WTC11 (cell line): ENCODE measurements around the gene PRKN.

Experiments
- ATF1 ChIP-seq: sonication (generic); formaldehyde crosslinking; IDR thresholded peaks from 2 replicates; pipeline ENCODE4 v1.8.1; 2023; ENCODE audit warnings: mild to moderate bottlenecking, moderate library complexity, missing genetic modification reagents
- CREM ChIP-seq: sonication (generic); formaldehyde crosslinking; IDR thresholded peaks from 2 replicates; pipeline ENCODE4 v1.8.1; 2022; ENCODE audit warnings: mild to moderate bottlenecking, missing genetic modification reagents, moderate library complexity
- MYBL2 ChIP-seq: sonication (generic); formaldehyde crosslinking; IDR thresholded peaks from 2 replicates; pipeline ENCODE4 v1.8.1; 2023; ENCODE audit warnings: mild to moderate bottlenecking, moderate library complexity, missing genetic modification reagents
- SOX15 ChIP-seq: fragments of 250-450 bp; sonication (Bioruptor Pico); IDR thresholded peaks from 2 replicates; pipeline ENCODE4 v1.9.0; 2021; ENCODE audit warnings: mild to moderate bottlenecking
- SP1 ChIP-seq: sonication (generic); formaldehyde crosslinking; conservative IDR thresholded peaks from 2 replicates; pipeline ENCODE4 v1.8.1; 2022; ENCODE audit warnings: missing genetic modification reagents
- TEAD4 ChIP-seq: sonication (generic); formaldehyde crosslinking; IDR thresholded peaks from 2 replicates; pipeline ENCODE4 v1.8.0; 2022; ENCODE audit warnings: mild to moderate bottlenecking, missing genetic modification reagents
- TF ChIP-seq, protein P1 (sequence below): sonication (generic); formaldehyde crosslinking; IDR thresholded peaks from 2 replicates; pipeline ENCODE4 v1.8.1; 2022; ENCODE audit warnings: low read depth, missing genetic modification reagents, borderline replicate concordance
- TF ChIP-seq, protein P2 (sequence below): sonication (generic); formaldehyde crosslinking; conservative IDR thresholded peaks from 2 replicates; pipeline ENCODE4 v1.8.1; 2022; ENCODE audit warnings: mild to moderate bottlenecking, missing genetic modification reagents
- TF ChIP-seq, protein P3 (sequence below): fragments of 200-600 bp; IDR thresholded peaks from 2 replicates; pipeline ENCODE4 v1.8.0; 2022; ENCODE audit warnings: antibody characterized with exemption
- TF ChIP-seq, protein P4 (sequence below): sonication (generic); formaldehyde crosslinking; IDR thresholded peaks from 2 replicates; pipeline ENCODE4 v1.8.1; 2023; ENCODE audit warnings: mild to moderate bottlenecking, missing genetic modification reagents, moderate library complexity
- TF ChIP-seq, protein P5 (sequence below): sonication (generic); formaldehyde crosslinking; IDR thresholded peaks from 2 replicates; pipeline ENCODE4 v1.8.1; 2022; ENCODE audit warnings: low read depth, mild to moderate bottlenecking, moderate library complexity, missing genetic modification reagents, borderline replicate concordance
- TF ChIP-seq, protein P6 (sequence below): sonication (generic); formaldehyde crosslinking; IDR thresholded peaks from 2 replicates; pipeline ENCODE4 v1.8.1; 2023; ENCODE audit warnings: mild to moderate bottlenecking, missing genetic modification reagents
- TF ChIP-seq, protein P7 (sequence below): sonication (generic); formaldehyde crosslinking; IDR thresholded peaks from 2 replicates; pipeline ENCODE4 v1.8.1; 2023; ENCODE audit warnings: mild to moderate bottlenecking, missing genetic modification reagents, borderline replicate concordance

DNA sequence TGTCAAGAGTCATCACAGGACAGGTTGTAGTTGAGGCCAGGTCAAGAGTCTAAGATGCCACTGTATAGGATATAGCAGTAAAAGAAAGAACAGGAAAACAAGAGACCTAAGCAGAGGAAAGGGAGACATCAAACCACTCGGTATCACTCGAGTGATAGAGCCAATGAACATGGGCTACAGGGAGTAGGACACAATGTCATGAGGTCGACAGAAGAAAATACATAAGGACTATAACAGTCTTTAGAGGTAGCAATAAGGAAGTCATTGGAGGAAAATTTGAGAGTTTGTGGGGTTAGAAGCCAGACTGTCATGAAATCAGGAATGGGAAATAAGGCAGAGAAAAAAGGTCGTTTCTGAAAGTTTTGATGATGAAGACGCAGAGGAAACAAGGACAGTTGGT lies 99.7 kb downstream of the PRKN start:
- TF ChIP-seq MYBL2 = no peak
- TF ChIP-seq, protein P1, sequence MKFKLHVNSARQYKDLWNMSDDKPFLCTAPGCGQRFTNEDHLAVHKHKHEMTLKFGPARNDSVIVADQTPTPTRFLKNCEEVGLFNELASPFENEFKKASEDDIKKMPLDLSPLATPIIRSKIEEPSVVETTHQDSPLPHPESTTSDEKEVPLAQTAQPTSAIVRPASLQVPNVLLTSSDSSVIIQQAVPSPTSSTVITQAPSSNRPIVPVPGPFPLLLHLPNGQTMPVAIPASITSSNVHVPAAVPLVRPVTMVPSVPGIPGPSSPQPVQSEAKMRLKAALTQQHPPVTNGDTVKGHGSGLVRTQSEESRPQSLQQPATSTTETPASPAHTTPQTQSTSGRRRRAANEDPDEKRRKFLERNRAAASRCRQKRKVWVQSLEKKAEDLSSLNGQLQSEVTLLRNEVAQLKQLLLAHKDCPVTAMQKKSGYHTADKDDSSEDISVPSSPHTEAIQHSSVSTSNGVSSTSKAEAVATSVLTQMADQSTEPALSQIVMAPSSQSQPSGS (CRISPR knock-in tag) = no peak
- TF ChIP-seq, protein P2, sequence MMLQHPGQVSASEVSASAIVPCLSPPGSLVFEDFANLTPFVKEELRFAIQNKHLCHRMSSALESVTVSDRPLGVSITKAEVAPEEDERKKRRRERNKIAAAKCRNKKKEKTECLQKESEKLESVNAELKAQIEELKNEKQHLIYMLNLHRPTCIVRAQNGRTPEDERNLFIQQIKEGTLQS (CRISPR knock-in tag) = no peak
- TF ChIP-seq SOX15 (CRISPR knock-in tag) = no peak
- TF ChIP-seq, protein P3, sequence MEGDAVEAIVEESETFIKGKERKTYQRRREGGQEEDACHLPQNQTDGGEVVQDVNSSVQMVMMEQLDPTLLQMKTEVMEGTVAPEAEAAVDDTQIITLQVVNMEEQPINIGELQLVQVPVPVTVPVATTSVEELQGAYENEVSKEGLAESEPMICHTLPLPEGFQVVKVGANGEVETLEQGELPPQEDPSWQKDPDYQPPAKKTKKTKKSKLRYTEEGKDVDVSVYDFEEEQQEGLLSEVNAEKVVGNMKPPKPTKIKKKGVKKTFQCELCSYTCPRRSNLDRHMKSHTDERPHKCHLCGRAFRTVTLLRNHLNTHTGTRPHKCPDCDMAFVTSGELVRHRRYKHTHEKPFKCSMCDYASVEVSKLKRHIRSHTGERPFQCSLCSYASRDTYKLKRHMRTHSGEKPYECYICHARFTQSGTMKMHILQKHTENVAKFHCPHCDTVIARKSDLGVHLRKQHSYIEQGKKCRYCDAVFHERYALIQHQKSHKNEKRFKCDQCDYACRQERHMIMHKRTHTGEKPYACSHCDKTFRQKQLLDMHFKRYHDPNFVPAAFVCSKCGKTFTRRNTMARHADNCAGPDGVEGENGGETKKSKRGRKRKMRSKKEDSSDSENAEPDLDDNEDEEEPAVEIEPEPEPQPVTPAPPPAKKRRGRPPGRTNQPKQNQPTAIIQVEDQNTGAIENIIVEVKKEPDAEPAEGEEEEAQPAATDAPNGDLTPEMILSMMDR = no peak
- no peak for TF ChIP-seq ATF1 (CRISPR knock-in tag)
- TF ChIP-seq, protein P4, sequence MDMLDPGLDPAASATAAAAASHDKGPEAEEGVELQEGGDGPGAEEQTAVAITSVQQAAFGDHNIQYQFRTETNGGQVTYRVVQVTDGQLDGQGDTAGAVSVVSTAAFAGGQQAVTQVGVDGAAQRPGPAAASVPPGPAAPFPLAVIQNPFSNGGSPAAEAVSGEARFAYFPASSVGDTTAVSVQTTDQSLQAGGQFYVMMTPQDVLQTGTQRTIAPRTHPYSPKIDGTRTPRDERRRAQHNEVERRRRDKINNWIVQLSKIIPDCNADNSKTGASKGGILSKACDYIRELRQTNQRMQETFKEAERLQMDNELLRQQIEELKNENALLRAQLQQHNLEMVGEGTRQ (CRISPR knock-in tag) = no peak
- TF ChIP-seq, protein P5, sequence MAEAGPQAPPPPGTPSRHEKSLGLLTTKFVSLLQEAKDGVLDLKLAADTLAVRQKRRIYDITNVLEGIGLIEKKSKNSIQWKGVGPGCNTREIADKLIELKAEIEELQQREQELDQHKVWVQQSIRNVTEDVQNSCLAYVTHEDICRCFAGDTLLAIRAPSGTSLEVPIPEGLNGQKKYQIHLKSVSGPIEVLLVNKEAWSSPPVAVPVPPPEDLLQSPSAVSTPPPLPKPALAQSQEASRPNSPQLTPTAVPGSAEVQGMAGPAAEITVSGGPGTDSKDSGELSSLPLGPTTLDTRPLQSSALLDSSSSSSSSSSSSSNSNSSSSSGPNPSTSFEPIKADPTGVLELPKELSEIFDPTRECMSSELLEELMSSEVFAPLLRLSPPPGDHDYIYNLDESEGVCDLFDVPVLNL (CRISPR knock-in tag) = no peak
- TF ChIP-seq, protein P6, sequence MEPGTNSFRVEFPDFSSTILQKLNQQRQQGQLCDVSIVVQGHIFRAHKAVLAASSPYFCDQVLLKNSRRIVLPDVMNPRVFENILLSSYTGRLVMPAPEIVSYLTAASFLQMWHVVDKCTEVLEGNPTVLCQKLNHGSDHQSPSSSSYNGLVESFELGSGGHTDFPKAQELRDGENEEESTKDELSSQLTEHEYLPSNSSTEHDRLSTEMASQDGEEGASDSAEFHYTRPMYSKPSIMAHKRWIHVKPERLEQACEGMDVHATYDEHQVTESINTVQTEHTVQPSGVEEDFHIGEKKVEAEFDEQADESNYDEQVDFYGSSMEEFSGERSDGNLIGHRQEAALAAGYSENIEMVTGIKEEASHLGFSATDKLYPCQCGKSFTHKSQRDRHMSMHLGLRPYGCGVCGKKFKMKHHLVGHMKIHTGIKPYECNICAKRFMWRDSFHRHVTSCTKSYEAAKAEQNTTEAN = no peak
- TF ChIP-seq, protein P7, sequence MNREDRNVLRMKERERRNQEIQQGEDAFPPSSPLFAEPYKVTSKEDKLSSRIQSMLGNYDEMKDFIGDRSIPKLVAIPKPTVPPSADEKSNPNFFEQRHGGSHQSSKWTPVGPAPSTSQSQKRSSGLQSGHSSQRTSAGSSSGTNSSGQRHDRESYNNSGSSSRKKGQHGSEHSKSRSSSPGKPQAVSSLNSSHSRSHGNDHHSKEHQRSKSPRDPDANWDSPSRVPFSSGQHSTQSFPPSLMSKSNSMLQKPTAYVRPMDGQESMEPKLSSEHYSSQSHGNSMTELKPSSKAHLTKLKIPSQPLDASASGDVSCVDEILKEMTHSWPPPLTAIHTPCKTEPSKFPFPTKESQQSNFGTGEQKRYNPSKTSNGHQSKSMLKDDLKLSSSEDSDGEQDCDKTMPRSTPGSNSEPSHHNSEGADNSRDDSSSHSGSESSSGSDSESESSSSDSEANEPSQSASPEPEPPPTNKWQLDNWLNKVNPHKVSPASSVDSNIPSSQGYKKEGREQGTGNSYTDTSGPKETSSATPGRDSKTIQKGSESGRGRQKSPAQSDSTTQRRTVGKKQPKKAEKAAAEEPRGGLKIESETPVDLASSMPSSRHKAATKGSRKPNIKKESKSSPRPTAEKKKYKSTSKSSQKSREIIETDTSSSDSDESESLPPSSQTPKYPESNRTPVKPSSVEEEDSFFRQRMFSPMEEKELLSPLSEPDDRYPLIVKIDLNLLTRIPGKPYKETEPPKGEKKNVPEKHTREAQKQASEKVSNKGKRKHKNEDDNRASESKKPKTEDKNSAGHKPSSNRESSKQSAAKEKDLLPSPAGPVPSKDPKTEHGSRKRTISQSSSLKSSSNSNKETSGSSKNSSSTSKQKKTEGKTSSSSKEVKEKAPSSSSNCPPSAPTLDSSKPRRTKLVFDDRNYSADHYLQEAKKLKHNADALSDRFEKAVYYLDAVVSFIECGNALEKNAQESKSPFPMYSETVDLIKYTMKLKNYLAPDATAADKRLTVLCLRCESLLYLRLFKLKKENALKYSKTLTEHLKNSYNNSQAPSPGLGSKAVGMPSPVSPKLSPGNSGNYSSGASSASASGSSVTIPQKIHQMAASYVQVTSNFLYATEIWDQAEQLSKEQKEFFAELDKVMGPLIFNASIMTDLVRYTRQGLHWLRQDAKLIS (CRISPR knock-in tag) = no peak
- TF ChIP-seq SP1 (CRISPR knock-in tag) = no peak
- TF ChIP-seq TEAD4 = no peak
- no peak for TF ChIP-seq CREM
